ENCODE measurements around the gene TBC1D7.

GRCh38 chr6:13318821-13319220, 9.5 kb downstream of the TBC1D7 start:
- TF ChIP-seq SPI1 (IDR thresholded peaks at IDR 0.05; ENCODE audit: borderline replicate concordance, insufficient read depth, low read depth, low read length) = no peak
- TF ChIP-seq, protein P1, sequence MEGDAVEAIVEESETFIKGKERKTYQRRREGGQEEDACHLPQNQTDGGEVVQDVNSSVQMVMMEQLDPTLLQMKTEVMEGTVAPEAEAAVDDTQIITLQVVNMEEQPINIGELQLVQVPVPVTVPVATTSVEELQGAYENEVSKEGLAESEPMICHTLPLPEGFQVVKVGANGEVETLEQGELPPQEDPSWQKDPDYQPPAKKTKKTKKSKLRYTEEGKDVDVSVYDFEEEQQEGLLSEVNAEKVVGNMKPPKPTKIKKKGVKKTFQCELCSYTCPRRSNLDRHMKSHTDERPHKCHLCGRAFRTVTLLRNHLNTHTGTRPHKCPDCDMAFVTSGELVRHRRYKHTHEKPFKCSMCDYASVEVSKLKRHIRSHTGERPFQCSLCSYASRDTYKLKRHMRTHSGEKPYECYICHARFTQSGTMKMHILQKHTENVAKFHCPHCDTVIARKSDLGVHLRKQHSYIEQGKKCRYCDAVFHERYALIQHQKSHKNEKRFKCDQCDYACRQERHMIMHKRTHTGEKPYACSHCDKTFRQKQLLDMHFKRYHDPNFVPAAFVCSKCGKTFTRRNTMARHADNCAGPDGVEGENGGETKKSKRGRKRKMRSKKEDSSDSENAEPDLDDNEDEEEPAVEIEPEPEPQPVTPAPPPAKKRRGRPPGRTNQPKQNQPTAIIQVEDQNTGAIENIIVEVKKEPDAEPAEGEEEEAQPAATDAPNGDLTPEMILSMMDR (IDR thresholded peaks at IDR 0.05 in 2 of 3, conservative IDR thresholded peaks at IDR 0.05 in 1 of 3; ENCODE audit: control insufficient read depth in 2 of 3, extremely low read depth in 1 of 3, insufficient read depth in 1 of 3, low read depth in 3 of 3, low read length in 3 of 3) = no peak
- TF ChIP-seq CEBPZ (IDR thresholded peaks at IDR 0.05; ENCODE audit: low read depth, low read length) = no peak
- TF ChIP-seq SUZ12 (IDR thresholded peaks at IDR 0.05; ENCODE audit: unreplicated experiment) = no peak
- no peak for TF ChIP-seq MYC (IDR thresholded peaks at IDR 0.05; ENCODE audit: insufficient read depth, insufficient read length, insufficient replicate concordance, low read length, severe bottlenecking)
- no peak for TF ChIP-seq ZNF217 (IDR thresholded peaks at IDR 0.05)
- no peak for TF ChIP-seq JUND (IDR thresholded peaks at IDR 0.05; ENCODE audit: low read depth, low read length)
- TF ChIP-seq POLR2A (IDR thresholded peaks at IDR 0.05; ENCODE audit: low read depth, low read length) = no peak
- TF ChIP-seq RAD21 (IDR thresholded peaks at IDR 0.05; ENCODE audit: insufficient read depth, low read depth, low read length) = no peak
- TF ChIP-seq YY1 (IDR thresholded peaks at IDR 0.05; ENCODE audit: low read depth, low read length) = no peak
- TF ChIP-seq KDM1A (IDR thresholded peaks at IDR 0.05; ENCODE audit: borderline replicate concordance) = no peak

Data from GM12878 (cell line).